ENCODE measurements around the gene ATP1A3. TPM values are rescaled to one million over a fixed set of nuclear protein-coding genes. Genes with fewer than 3 reads are reported as not detected.
"Not testable (repeated sequence)": the region's sequence is repeated elsewhere in the genome, so short reads cannot be mapped to it uniquely, and the experiment has no call there.

Gene ATP1A3
- total RNA-seq, 4 donors from 2014 or later: 0.35 to 1.3 (median 0.81) TPM

DNA sequence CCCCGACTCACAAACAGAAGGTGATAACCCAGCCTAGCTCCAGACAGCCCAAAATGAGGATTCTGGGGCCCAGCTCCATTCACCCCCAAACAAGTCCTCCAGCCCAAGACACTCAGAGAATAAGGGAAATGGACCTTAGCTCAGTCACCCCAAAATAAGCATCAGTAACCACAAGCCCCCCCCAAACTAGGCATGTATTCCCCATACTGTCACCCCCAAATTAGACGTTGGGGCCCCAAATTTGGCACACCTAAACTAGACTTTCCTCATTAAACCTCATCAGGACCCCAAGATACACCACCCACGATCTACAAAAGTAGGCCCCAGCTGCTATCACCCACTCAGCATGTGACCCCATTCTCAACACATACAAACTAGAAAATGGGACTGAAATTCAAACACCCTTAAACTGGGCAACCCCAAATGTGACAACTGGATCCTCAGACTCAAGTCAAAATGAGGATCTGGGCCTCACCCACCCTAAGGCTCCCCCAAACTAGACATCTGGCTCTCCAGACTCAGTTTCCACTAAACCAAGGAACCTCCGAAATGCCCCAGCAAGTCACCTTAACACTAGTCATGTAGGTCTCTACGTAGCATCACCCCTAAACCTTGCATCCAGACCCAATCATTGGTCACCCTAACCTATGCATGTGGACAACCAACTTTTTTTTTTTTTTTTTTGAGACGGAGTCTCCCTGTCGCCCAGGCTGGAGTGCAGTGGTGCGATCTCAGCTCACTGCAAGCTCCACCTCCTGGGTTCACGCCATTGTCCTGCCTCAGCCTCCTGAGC, 52.4 kb downstream of the ATP1A3 start:
- Histone ChIP-seq H3K9me3 (no peaks in the 10 kb centered on the region), H3K4me3 (no peak overlapping the region), H3K4me1 (peaks cover 0 to 19% (median 18%) of the 10 kb centered on the region in 4 donors), H3K27me3 (peaks cover 0 to 15% of the 10 kb centered on the region in 2 donors), H3K27ac (peak overlapping the region in 2 of 4 donors; percentile 38 to 77), H3K36me3 (no peaks in the 10 kb centered on the region)
- TF ChIP-seq POLR2A (IDR thresholded peaks at IDR 0.05): no peak
- TF ChIP-seq, protein P1, sequence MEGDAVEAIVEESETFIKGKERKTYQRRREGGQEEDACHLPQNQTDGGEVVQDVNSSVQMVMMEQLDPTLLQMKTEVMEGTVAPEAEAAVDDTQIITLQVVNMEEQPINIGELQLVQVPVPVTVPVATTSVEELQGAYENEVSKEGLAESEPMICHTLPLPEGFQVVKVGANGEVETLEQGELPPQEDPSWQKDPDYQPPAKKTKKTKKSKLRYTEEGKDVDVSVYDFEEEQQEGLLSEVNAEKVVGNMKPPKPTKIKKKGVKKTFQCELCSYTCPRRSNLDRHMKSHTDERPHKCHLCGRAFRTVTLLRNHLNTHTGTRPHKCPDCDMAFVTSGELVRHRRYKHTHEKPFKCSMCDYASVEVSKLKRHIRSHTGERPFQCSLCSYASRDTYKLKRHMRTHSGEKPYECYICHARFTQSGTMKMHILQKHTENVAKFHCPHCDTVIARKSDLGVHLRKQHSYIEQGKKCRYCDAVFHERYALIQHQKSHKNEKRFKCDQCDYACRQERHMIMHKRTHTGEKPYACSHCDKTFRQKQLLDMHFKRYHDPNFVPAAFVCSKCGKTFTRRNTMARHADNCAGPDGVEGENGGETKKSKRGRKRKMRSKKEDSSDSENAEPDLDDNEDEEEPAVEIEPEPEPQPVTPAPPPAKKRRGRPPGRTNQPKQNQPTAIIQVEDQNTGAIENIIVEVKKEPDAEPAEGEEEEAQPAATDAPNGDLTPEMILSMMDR (IDR thresholded peaks at IDR 0.05): no peak
- DNase-seq: no peak

- H3K9me3 ChIP-seq: no peaks in the 10 kb centered on the region
- no peak for DNase-seq
- peaks cover 0 to 22% (median 12%) of the 10 kb centered on the region in 4 donors for H3K4me1 ChIP-seq
- H3K27me3 ChIP-seq: peaks cover 0 to 18% of the 10 kb centered on the region in 2 donors
- TF ChIP-seq, protein P1 (IDR thresholded peaks at IDR 0.05): no peak
- no peak for TF ChIP-seq POLR2A (IDR thresholded peaks at IDR 0.05)
- H3K36me3 ChIP-seq: no peaks in the 10 kb centered on the region
- H3K27ac ChIP-seq: peak overlapping the region in 3 of 4 donors; percentile 38 to 77 (median 42)
- peak overlapping the region; percentile 42 to 62 (median 54) for H3K4me3 ChIP-seq
Observed at GRCh38 chr19:41940731-41941409, 53.2 kb downstream of the ATP1A3 start.

DNA sequence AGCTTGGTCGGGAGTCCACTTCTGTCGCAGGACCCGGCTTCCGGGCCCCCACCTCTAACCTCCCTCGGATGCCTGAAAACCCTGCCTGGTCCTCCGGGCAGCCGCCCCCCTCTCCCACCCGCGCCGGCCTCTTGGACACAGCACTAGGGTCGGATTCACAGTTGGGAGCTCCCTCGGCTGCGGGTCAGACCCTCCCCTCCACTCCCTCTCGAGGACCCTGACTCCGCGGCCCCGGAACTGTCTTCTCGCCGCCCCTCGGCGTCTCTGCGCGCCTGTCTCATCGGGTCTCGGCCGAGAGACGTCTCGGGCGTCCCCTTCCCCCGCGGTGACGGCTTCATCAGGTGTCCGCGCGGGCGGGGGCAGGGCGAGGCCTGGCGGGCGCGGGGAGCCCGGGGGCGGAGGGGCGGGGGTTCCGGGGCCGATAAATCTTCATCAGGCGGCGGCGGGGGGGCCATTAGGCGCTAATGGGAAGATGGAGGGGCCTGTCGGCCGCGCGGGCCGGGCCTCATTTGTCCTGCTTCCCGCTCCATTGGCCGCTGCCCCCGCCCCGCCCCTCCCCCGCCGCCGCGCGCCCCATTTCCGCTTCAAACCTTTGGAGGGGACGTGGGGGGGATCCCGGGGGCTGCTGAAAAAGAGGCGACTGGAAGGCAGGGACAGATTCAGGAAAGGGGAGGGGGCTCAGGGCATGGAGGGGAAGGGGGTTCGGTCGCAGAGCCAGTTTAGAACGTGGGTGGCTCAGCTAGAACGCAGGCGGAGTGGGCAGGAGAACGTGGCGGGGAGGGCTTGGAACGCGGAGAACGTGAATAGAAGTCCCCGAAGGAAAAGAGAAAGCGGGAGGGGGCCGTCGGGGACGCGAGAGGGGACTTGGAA, 53.9 kb downstream of the ATP1A3 start:
- DNase-seq: peak; percentile 49 to 78 (median 66)
- H3K27ac ChIP-seq: peak overlapping the region; percentile 18 to 77 (median 40)
- H3K27me3 ChIP-seq: peaks cover 0 to 22% of the 10 kb centered on the region in 2 donors
- peaks cover 0 to 26% (median 10%) of the 10 kb centered on the region in 4 donors for H3K4me1 ChIP-seq
- TF ChIP-seq, protein P1 (IDR thresholded peaks at IDR 0.05): no peak
- no peak for TF ChIP-seq POLR2A (IDR thresholded peaks at IDR 0.05)
- no peaks in the 10 kb centered on the region for H3K36me3 ChIP-seq
- peak overlapping the region; percentile 42 to 62 (median 54) for H3K4me3 ChIP-seq
- no peaks in the 10 kb centered on the region for H3K9me3 ChIP-seq

DNA sequence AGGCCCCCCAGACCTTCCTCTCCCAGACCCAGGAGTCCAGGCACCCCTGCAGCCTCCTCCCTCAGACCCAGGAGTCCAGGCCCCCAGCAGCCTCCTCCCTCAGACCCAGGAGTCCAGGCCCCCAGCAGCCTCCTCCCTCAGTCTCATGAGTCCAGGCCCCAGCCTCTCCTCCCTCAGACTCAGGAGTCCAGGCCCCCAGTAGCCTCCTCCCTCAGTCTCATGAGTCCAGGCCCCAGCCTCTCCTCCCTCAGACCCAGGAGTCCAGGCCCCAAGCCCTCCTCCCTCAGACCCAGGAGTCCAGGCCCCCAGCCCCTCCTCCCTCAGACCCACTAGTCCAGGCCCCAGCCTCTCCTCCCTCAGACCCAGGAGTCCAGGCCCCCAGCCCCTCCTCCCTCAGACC, 54.8 kb downstream of the ATP1A3 start:
- Histone ChIP-seq H3K27me3 (peaks cover 0 to 22% of the 10 kb centered on the region in 2 donors), H3K4me1 (peaks cover 0 to 26% (median 13%) of the 10 kb centered on the region in 4 donors)
- H3K36me3 ChIP-seq, DNase-seq, H3K27ac ChIP-seq, H3K9me3 ChIP-seq, H3K4me3 ChIP-seq: not testable (repeated sequence)

DNA sequence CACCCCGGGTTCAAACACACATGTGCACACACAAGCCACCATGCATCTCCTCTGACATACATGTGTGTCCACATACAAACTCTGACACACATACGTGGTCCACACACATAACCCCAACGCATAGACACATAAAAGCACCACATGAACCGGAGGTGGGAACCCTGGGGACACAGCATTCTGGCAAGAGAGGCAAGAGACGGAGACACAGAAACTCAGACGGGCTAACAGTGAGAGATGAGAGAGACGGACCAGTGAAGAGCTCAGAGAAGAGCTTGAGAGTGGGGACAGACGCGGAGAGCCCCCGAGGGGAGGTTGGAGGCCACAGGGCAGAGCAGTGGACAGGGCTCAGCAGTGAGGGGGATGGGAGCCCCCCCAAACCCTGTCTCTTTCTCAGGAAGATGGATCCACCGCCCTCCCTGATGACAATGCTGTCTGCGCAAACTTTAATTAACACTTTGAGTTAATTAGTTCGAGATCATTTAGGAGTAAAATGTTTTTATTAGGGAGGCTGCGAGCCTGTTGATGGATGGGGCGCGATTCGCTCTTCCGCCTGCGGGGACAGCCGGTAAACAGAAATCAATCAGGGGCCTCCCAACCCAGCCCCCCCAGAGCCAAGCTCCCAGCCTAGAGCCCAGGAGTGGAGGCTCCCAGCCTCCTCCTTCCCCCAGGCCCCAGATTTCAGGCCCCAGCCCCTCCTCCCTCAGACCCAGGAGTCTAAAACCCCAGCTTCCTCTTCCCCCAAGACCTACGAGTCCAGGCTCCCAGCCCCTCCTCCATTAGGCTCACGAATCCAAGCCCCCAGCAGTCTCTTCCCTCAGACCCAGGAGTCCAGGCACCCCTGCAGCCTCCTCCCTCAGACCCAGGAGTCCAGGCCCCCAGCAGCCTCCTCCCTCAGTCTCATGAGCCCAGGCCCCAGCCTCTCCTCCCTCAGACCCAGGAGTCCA, 56.2 kb downstream of the ATP1A3 start:
- no peaks in the 10 kb centered on the region for H3K9me3 ChIP-seq
- TF ChIP-seq POLR2A (IDR thresholded peaks at IDR 0.05): no peak
- TF ChIP-seq, protein P1 (IDR thresholded peaks at IDR 0.05): no peak
- peaks cover 0 to 29% (median 13%) of the 10 kb centered on the region in 4 donors for H3K4me1 ChIP-seq
- DNase-seq: no peak
- peaks cover 0 to 22% of the 10 kb centered on the region in 2 donors for H3K27me3 ChIP-seq
- H3K4me3 ChIP-seq: no peak overlapping the region
- no peaks in the 10 kb centered on the region for H3K36me3 ChIP-seq
- H3K27ac ChIP-seq: peak overlapping the region in 1 of 4 donors; percentile 65

Data from Peyer's patch (tissue), 4 donors.